Hepatocyte (in vitro differentiated cells): Measurements from ENCODE around the gene TMED10. TPM values are rescaled to one million over a fixed set of nuclear protein-coding genes. Genes with fewer than 3 reads are reported as not detected.
"Not testable (repeated sequence)": the region's sequence is repeated elsewhere in the genome, so short reads cannot be mapped to it uniquely, and the experiment has no call there.

Experiments used
- DNase-seq: peaks from one replicate; pipeline ENCODE4 v3.0.0-alpha.2; 2016; ENCODE audit warnings: low spot score
- H2AFZ ChIP-seq: fragments of 200-600 bp; sonication (generic); 2 replicates; pipeline ENCODE4 v1.6.0; 2016; ENCODE audit warnings: antibody characterized with exemption, mild to moderate bottlenecking
- H3K27ac ChIP-seq: fragments of 200-600 bp; sonication (generic); 2 replicates; pipeline ENCODE4 v1.5.1; 2016; ENCODE audit warnings: mild to moderate bottlenecking
- H3K27me3 ChIP-seq: fragments of 200-600 bp; sonication (generic); 2 replicates; pipeline ENCODE4 v1.6.1; 2016
- H3K36me3 ChIP-seq: fragments of 200-600 bp; sonication (generic); replicated peaks from 2 replicates; pipeline ENCODE4 v1.5.1; 2016; ENCODE audit warnings: low read depth; ENCODE audit not compliant: insufficient read depth
- H3K4me1 ChIP-seq: fragments of 200-600 bp; sonication (generic); 2 replicates; pipeline ENCODE4 v1.5.1; 2016; ENCODE audit warnings: mild to moderate bottlenecking, moderate library complexity; ENCODE audit not compliant: insufficient read depth
- H3K4me2 ChIP-seq: fragments of 200-600 bp; sonication (generic); 2 replicates; pipeline ENCODE4 v1.6.0; 2016
- H3K4me3 ChIP-seq: fragments of 200-600 bp; sonication (generic); 2 replicates; pipeline ENCODE4 v1.5.1; 2016; ENCODE audit warnings: mild to moderate bottlenecking
- H3K79me2 ChIP-seq: fragments of 200-600 bp; sonication (generic); 2 replicates; pipeline ENCODE4 v1.6.0; 2017; ENCODE audit warnings: mild to moderate bottlenecking
- H3K9me2 ChIP-seq: fragments of 200-600 bp; sonication (generic); replicated peaks from 2 replicates; pipeline ENCODE4 v1.6.0; 2017; ENCODE audit warnings: mild to moderate bottlenecking; ENCODE audit not compliant: insufficient read depth
- H3K9me3 ChIP-seq: fragments of 200-600 bp; sonication (generic); 2 replicates; pipeline ENCODE4 v1.5.1; 2016; ENCODE audit warnings: low read depth, mild to moderate bottlenecking
- H4K20me1 ChIP-seq: fragments of 200-600 bp; sonication (generic); 2 replicates; pipeline ENCODE4 v1.6.0; 2016; ENCODE audit warnings: mild to moderate bottlenecking; ENCODE audit not compliant: insufficient read depth, poor library complexity, severe bottlenecking
- CTCF ChIP-seq: fragments of 200-600 bp; sonication (generic); IDR thresholded peaks from 2 replicates; pipeline ENCODE4 v1.5.1; 2016; ENCODE audit warnings: antibody characterized with exemption, mild to moderate bottlenecking; ENCODE audit not compliant: poor library complexity
- EZH2 ChIP-seq: fragments of 200-600 bp; sonication (generic); IDR thresholded peaks from 2 replicates; pipeline ENCODE4 v1.6.1; 2016; ENCODE audit warnings: antibody characterized with exemption, mild to moderate bottlenecking, borderline replicate concordance
- EZH2phosphoT487 ChIP-seq: fragments of 200-600 bp; sonication (generic); IDR thresholded peaks from one replicate; pipeline ENCODE4 v1.6.1; 2018; ENCODE audit warnings: antibody characterized with exemption, mild to moderate bottlenecking, low read depth, moderate library complexity; ENCODE audit not compliant: unreplicated experiment, severe bottlenecking
- WGBS: methylation state at CpG from one replicate; pipeline ENCODE4 v1.1.6; 2016; ENCODE audit warnings: low lambda C conversion rate; ENCODE audit errors: missing lambda C conversion rate; 5-methylcytosine and 5-hydroxymethylcytosine counted together
- polyA plus RNA-seq: library from polyadenylated mRNA; unstranded; fragments of >200 nt; fragmentation: Nextera tagmentation; extraction: Ambion mirVana; gene quantifications from 2 replicates; pipeline ENCODE4 v1.2.1, GENCODE V29; 2016
- total RNA-seq: library from RNA; depleted of rRNA; stranded (reverse); fragments of >200 nt; gene quantifications from 2 replicates; pipeline ENCODE4 v1.2.3, GENCODE V29; 2014

Gene TMED10
- total and polyA plus RNA-seq, 2 experiments from 2014 or later, result 375 to 390 TPM

DNA sequence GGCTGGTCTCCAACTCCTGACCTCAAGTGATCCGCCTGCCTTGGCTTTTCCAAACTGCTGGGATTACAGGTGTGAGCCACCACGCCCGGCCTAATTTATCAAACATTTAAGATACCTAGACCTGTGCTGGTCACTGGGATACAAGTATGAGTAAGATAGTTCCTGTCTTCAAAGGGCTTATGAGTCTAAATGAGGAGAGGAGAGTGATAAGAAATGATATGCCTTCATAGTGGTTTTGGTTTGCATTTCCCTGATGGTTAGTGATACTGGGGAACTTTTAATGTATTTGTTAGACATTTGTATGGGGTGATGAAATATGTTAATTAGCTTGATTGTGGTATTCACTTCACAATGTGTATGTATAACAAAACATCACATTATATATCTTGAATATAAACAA is 21.2 kb downstream of the TMED10 start:
- WGBS, result 93% methylated on average over 3 of the region's 3 CpGs

GRCh38 chr14:75153295-75153694 is 23.1 kb downstream of the TMED10 start:
- DNase-seq, result peak; percentile 22
- Histone ChIP-seq H3K27me3 (no peaks in the 10 kb centered on the region), H3K9me3 (no peaks in the 10 kb centered on the region), H3K36me3 (no peaks in the 10 kb centered on the region), H3K9me2 (no peaks in the 10 kb centered on the region), H3K4me3 (no peak overlapping the region), H4K20me1 (peaks cover 31% of the 10 kb centered on the region), H2AFZ (no peak overlapping the region), H3K27ac (no peak overlapping the region), H3K4me2 (no peak overlapping the region), H3K79me2 (peaks cover 92% of the 10 kb centered on the region), H3K4me1 (peaks cover 4% of the 10 kb centered on the region)
- WGBS, result 40% methylated on average over 1 of the region's 1 CpG
- TF ChIP-seq EZH2, result no peak

More for the DNA sequence above, 21.2 kb downstream of the TMED10 start:
- Histone ChIP-seq H3K4me1 (peaks cover 8% of the 10 kb centered on the region), H3K4me2 (no peak overlapping the region), H3K36me3 (no peaks in the 10 kb centered on the region), H3K79me2 (peaks cover 95% of the 10 kb centered on the region), H4K20me1 (peaks cover 49% of the 10 kb centered on the region), H3K27ac (no peak overlapping the region), H2AFZ (no peak overlapping the region), H3K9me2 (no peaks in the 10 kb centered on the region), H3K9me3 (no peaks in the 10 kb centered on the region), H3K27me3 (no peaks in the 10 kb centered on the region), H3K4me3 (no peak overlapping the region)
- no peak for DNase-seq
- TF ChIP-seq EZH2phosphoT487 (no peak), EZH2 (no peak), CTCF (no peak)

DNA sequence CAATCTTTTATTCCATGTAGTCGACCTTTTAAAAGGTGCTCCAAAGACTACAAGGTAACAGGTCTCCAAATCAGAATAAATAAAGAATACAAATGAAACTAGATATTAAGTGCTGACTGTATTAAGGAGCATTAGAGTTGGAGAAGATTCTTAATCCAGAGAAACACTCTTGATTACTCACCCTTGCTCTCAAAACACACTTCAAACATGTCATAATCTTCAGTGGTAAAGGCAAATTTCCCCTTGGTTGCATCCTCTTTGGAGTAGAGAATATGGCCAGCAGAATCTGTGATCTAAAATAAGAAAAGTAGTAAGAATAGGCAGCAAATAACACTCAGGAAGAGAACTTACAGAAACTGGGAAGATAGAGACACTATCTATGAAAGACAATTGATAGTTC is 24.6 kb downstream of the TMED10 start:
- Histone ChIP-seq H3K4me3 (no peak overlapping the region), H3K27me3 (no peaks in the 10 kb centered on the region), H3K9me2 (no peaks in the 10 kb centered on the region), H3K36me3 (no peaks in the 10 kb centered on the region), H3K79me2 (peaks cover 78% of the 10 kb centered on the region), H3K4me1 (peaks cover 6% of the 10 kb centered on the region), H2AFZ (no peak overlapping the region), H3K4me2 (no peak overlapping the region), H4K20me1 (peaks cover 18% of the 10 kb centered on the region), H3K27ac (no peak overlapping the region), H3K9me3 (no peaks in the 10 kb centered on the region)
- no peak for TF ChIP-seq EZH2
- TF ChIP-seq EZH2phosphoT487, result no peak
- no peak for TF ChIP-seq CTCF
- DNase-seq, result no peak
- 97% methylated on average over 1 of the region's 1 CpG for whole genome bisulfite sequencing

GRCh38 chr14:75150637-75151036 is 25.8 kb downstream of the TMED10 start:
- H3K79me2 ChIP-seq, result peaks cover 74% of the 10 kb centered on the region
- not testable (repeated sequence) for H2AFZ ChIP-seq, H3K9me3 ChIP-seq, H3K4me3 ChIP-seq, H3K4me2 ChIP-seq, DNase-seq, H3K27me3 ChIP-seq, H3K36me3 ChIP-seq, H4K20me1 ChIP-seq, H3K9me2 ChIP-seq, H3K27ac ChIP-seq
- 89% methylated on average over 6 of the region's 6 CpGs for WGBS
- peaks cover 14% of the 10 kb centered on the region for H3K4me1 ChIP-seq
